ENCODE results near the gene KIF21B. TPM values are rescaled to one million over a fixed set of nuclear protein-coding genes. Genes with fewer than 3 reads are reported as not detected.
"Not testable (repeated sequence)": the region's sequence is repeated elsewhere in the genome, so short reads cannot be mapped to it uniquely, and the experiment has no call there.

KIF21B gene
- total and polyA plus RNA-seq, 2 of the 8 experiments (the other 6 are each of a cell fraction or from before 2014, with no cell fraction given) = 10.8 to 26.5 TPM

GRCh38 chr1:200931776-200932175 is 91.7 kb downstream of the KIF21B start (continued):
- TF ChIP-seq E2F6 (IDR thresholded peaks at IDR 0.05) (no peak), NRF1 (IDR thresholded peaks at IDR 0.05; ENCODE audit: low read depth, low read length) (no peak), FOSL1 (IDR thresholded peaks at IDR 0.05; ENCODE audit: insufficient read depth, low read depth, low read length) (no peak), GTF2F1 (IDR thresholded peaks at IDR 0.05; ENCODE audit: borderline replicate concordance, low read depth, low read length) (no peak), GABPA (IDR thresholded peaks at IDR 0.05; ENCODE audit: borderline replicate concordance, insufficient read depth, low read length) (no peak), SIRT6 (IDR thresholded peaks at IDR 0.05; ENCODE audit: low read length) (no peak)

- DNase-seq (ENCODE audit: low read depth in 1 of 2, low spot score in 2 of 2); H2BK5ac ChIP-seq (ENCODE audit: low read depth, low read length); H2AK5ac ChIP-seq (ENCODE audit: low read depth, low read length); H4K20me1 ChIP-seq (replicated peaks in 1 of 2; ENCODE audit: control insufficient read depth in 1 of 2, insufficient read depth in 2 of 2, low read length in 2 of 2); H3K23ac ChIP-seq (ENCODE audit: insufficient read length); H2BK15ac ChIP-seq (ENCODE audit: low read length); H3K56ac ChIP-seq (replicated peaks; ENCODE audit: insufficient read length, low read depth, low read length); H3K79me2 ChIP-seq (ENCODE audit: control insufficient read depth in 1 of 2, insufficient read depth in 2 of 2, low read length in 2 of 2); H3K27me3 ChIP-seq (replicated peaks in 1 of 4; ENCODE audit: control insufficient read depth in 3 of 4, extremely low read depth in 1 of 4, insufficient read depth in 3 of 4, low read length in 3 of 4); H2BK120ac ChIP-seq (replicated peaks; ENCODE audit: low read depth, low read length); H3K18ac ChIP-seq (ENCODE audit: extremely low read depth, low read length); FAIRE-seq; H4K5ac ChIP-seq (ENCODE audit: insufficient read length, low read depth, low read length); H3K36me3 ChIP-seq (ENCODE audit: control insufficient read depth in 2 of 4, insufficient read depth in 4 of 4, low read length in 3 of 4); H3K4me1 ChIP-seq (replicated peaks in 1 of 4; ENCODE audit: control insufficient read depth in 3 of 4, insufficient read depth in 4 of 4, low read length in 3 of 4); H3K14ac ChIP-seq (ENCODE audit: insufficient read length); H4K91ac ChIP-seq (replicated peaks; ENCODE audit: insufficient read length, low read length); H4K8ac ChIP-seq (ENCODE audit: extremely low read depth, insufficient read depth, low read length); H3K4me2 ChIP-seq (ENCODE audit: insufficient read depth in 1 of 2, low read depth in 2 of 2, low read length in 2 of 2); H3K9me3 ChIP-seq (ENCODE audit: insufficient read depth in 2 of 2, low read depth in 1 of 2, low read length in 1 of 2); H3K9ac ChIP-seq (replicated peaks in 1 of 4; ENCODE audit: extremely low read depth in 1 of 4, low read depth in 3 of 4, low read length in 3 of 4); H3K4ac ChIP-seq (replicated peaks; ENCODE audit: insufficient read length, low read depth, low read length); H3K79me1 ChIP-seq (ENCODE audit: low read depth, low read length); H2AFZ ChIP-seq (ENCODE audit: low read length); H2BK20ac ChIP-seq (ENCODE audit: low read length); POLR2A ChIA-PET (ENCODE audit: partially characterized antibody); H2BK12ac ChIP-seq (ENCODE audit: low read depth, low read length); H3K4me3 ChIP-seq (ENCODE audit: extremely low read depth in 1 of 4, insufficient read depth in 2 of 4, low read depth in 3 of 4, low read length in 4 of 4); H3K23me2 ChIP-seq (ENCODE audit: low read depth, low read length); H3K27ac ChIP-seq (ENCODE audit: low read depth, low read length): not testable (repeated sequence)
- 77% methylated on average over 8 of the region's 8 CpGs; no CpG with 5 or more reads in 1 of the 2 experiments for WGBS, 2 experiments (ENCODE audit: extremely low coverage in 1 of 2, insufficient coverage in 1 of 2, insufficient read length in 1 of 2, insufficient replicate concordance in 2 of 2, low coverage in 1 of 2, low lambda C conversion rate in 2 of 2, missing lambda C conversion rate in 1 of 2)
- CTCF ChIA-PET (ENCODE audit: partially characterized antibody) = interaction anchor here (0.6 kb wide), 1 partner anchor 95 kb away, joined by 3 read pairs; no protein-coding TSS in a partner anchor
Measured at GRCh38 chr1:200930285-200930684, 93.2 kb downstream of the KIF21B start.
